Endothelial cell of umbilical vein (primary cell): ENCODE measurements around the gene SUN3.

Experiments
- MAX ChIP-seq: IDR thresholded peaks from 2 replicates; pipeline ENCODE4 v1.6.1; 2011; ENCODE audit not compliant: insufficient read depth, insufficient read length
- MYC ChIP-seq: IDR thresholded peaks from one replicate; pipeline ENCODE4 v1.6.1; 2011; ENCODE audit warnings: mild to moderate bottlenecking, low read depth, low read length
- POLR2A ChIP-seq: IDR thresholded peaks from 2 replicates; pipeline ENCODE4 v1.6.1; 2012; ENCODE audit warnings: low read depth, mild to moderate bottlenecking, control low read depth, low read length
- POLR2AphosphoS5 ChIP-seq: IDR thresholded peaks from 2 replicates; pipeline ENCODE4 v1.6.1; 2012; ENCODE audit warnings: low read depth, mild to moderate bottlenecking, control low read depth, low read length, moderate library complexity; ENCODE audit not compliant: insufficient read depth
- TF ChIP-seq, protein P1 (sequence below), 2 donors: IDR thresholded peaks; 1 replicate in 1 of 2; 2 replicates in 1 of 2; pipeline ENCODE4 v1.5.1; 2011; ENCODE audit warnings: low read length in 2 of 2, mild to moderate bottlenecking in 2 of 2, moderate library complexity in 2 of 2, control low read depth in 1 of 2, inconsistent platforms in 1 of 2, low read depth in 1 of 2; ENCODE audit not compliant: insufficient read depth in 1 of 2; ENCODE audit errors: extremely low read depth in 1 of 2

DNA sequence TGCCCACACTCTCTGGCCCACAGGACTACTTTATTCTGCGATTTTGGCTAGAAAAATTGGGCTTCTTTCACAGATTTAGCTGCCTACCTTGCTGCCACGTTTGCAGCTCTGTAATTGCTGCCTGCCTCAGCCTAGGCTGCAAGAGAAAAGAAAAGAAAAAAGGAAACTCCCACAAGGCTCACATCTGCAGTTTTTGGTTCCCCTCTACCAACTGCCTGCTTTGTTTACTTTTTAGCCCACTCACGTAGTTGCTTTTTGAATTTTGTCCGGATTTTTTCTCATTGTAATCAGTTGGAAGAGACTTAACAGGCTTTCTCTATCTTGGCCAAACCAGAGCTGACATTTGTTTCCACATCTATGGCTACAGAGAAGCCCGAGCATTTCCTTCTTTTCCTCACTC is 24.3 kb downstream of the SUN3 start:
- TF ChIP-seq, protein P1, sequence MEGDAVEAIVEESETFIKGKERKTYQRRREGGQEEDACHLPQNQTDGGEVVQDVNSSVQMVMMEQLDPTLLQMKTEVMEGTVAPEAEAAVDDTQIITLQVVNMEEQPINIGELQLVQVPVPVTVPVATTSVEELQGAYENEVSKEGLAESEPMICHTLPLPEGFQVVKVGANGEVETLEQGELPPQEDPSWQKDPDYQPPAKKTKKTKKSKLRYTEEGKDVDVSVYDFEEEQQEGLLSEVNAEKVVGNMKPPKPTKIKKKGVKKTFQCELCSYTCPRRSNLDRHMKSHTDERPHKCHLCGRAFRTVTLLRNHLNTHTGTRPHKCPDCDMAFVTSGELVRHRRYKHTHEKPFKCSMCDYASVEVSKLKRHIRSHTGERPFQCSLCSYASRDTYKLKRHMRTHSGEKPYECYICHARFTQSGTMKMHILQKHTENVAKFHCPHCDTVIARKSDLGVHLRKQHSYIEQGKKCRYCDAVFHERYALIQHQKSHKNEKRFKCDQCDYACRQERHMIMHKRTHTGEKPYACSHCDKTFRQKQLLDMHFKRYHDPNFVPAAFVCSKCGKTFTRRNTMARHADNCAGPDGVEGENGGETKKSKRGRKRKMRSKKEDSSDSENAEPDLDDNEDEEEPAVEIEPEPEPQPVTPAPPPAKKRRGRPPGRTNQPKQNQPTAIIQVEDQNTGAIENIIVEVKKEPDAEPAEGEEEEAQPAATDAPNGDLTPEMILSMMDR (IDR thresholded peaks at IDR 0.05; ENCODE audit: extremely low read depth in 1 of 2, insufficient read depth in 1 of 2, low read depth in 1 of 2, low read length in 2 of 2), result no peak
- TF ChIP-seq POLR2A (no peak), POLR2AphosphoS5 (no peak), MAX (no peak), MYC (no peak)
